ENCODE data around the gene EIF4E3. TPM values are rescaled to one million over a fixed set of nuclear protein-coding genes. Genes with fewer than 3 reads are reported as not detected.

Gene EIF4E3
- polyA plus RNA-seq, 2 of the 4 experiments (the other 2 are of a cell fraction), result 2.3 to 5.5 TPM

DNA sequence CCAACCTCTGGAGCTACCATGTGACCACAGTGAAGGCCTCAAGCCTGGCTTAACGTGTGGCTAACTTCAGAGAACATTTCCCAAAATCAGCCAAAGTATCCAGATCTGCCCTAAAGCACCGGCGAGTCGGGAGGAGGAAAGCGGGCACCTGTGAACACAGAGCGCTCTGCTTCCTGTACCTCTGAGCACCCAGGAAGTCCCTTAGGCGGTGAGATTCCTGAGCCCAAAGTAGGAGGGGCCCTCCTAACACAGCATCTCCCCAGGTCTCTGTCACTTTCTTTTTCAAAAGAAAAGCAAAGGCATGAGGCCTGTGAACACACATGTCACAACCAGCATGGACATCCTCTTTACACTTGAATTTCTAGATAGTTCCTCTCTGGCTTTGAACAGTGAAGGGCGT, 944 bp upstream of the EIF4E3 start:
- no peak for DNase-seq (ENCODE audit: low read depth in 1 of 2, low spot score in 1 of 2)
- ChIA-PET CTCF (interaction anchor here (2.2 kb wide), 1 partner anchor 15 kb away, joined by 8 read pairs; no protein-coding TSS in a partner anchor), POLR2A (no interaction called here)
- FAIRE-seq, result no peak
- no peak for TF ChIP-seq RFX5 (IDR thresholded peaks at IDR 0.05)
- TF ChIP-seq SREBF2 (IDR thresholded peaks at IDR 0.05), result no peak
- no peak for TF ChIP-seq HDAC2 (IDR thresholded peaks at IDR 0.05)
- TF ChIP-seq MAX (IDR thresholded peaks at IDR 0.05), result no peak
- TF ChIP-seq TFCP2L1 (CRISPR knock-in tag; IDR thresholded peaks at IDR 0.05), result no peak
- TF ChIP-seq FOXS1 (CRISPR knock-in tag; IDR thresholded peaks at IDR 0.05), result no peak
- no peak for TF ChIP-seq RNF2 (IDR thresholded peaks at IDR 0.05; ENCODE audit: borderline replicate concordance, low read depth)
- no peak for TF ChIP-seq HOXB5 (CRISPR knock-in tag; IDR thresholded peaks at IDR 0.05)
- TF ChIP-seq MYC (IDR thresholded peaks at IDR 0.05; ENCODE audit: borderline replicate concordance, low read length), result no peak
- TF ChIP-seq, protein P1, sequence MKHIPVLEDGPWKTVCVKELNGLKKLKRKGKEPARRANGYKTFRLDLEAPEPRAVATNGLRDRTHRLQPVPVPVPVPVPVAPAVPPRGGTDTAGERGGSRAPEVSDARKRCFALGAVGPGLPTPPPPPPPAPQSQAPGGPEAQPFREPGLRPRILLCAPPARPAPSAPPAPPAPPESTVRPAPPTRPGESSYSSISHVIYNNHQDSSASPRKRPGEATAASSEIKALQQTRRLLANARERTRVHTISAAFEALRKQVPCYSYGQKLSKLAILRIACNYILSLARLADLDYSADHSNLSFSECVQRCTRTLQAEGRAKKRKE (CRISPR knock-in tag; IDR thresholded peaks at IDR 0.05; ENCODE audit: low read depth), result no peak
- no peak for TF ChIP-seq EHF (CRISPR knock-in tag; IDR thresholded peaks at IDR 0.05)
- TF ChIP-seq SMC3 (IDR thresholded peaks at IDR 0.05), result no peak
- no peak for TF ChIP-seq POLR2AphosphoS2 (conservative IDR thresholded peaks at IDR 0.05; ENCODE audit: low read length)
- TF ChIP-seq KDM1A (IDR thresholded peaks at IDR 0.05; ENCODE audit: low read depth), result no peak
- Histone ChIP-seq H3K27ac (no peak overlapping the region), H3K4me1 (peaks cover 7% of the 10 kb centered on the region), H3K4me3 (no peak overlapping the region), H3K9me3 (no peaks in the 10 kb centered on the region), H3K4me2 (no peak overlapping the region)
- no peak for ATAC-seq
- 89% methylated on average over 8 of the region's 8 CpGs for WGBS (ENCODE audit: missing lambda C conversion rate)

GRCh38 chr3:71724584-71725270, 475 bp downstream of the EIF4E3 start:
- WGBS (ENCODE audit: missing lambda C conversion rate), result 3% methylated on average over 22 of the region's 73 CpGs
- TF ChIP-seq KDM5A (IDR thresholded peaks at IDR 0.05) (no peak), JUN (IDR thresholded peaks at IDR 0.05) (0 out of 5 replicates have a peak, but pooled peaks of 1 of the 2 experiments have one; percentile 19)
- FAIRE-seq (no peak), ATAC-seq (peak; percentile 78 to 81), DNase-seq (ENCODE audit: low read depth in 1 of 2, low spot score in 1 of 2) (peak; percentile 9 to 44)
- Histone ChIP-seq H3K27ac (peak overlapping the region; percentile 82 to 90), H3K4me1 (peaks cover 7% of the 10 kb centered on the region), H3K9me3 (no peaks in the 10 kb centered on the region), H3K4me3 (peak overlapping the region; percentile 83), H3K4me2 (peak overlapping the region; percentile 96)
- ChIA-PET CTCF (interaction anchor here (0.8 to 3.6 kb wide), 3 partner anchors 13 to 35 kb away, joined by 3 to 17 read pairs (median 3); no protein-coding TSS in a partner anchor), POLR2A (no interaction called here)

DNA sequence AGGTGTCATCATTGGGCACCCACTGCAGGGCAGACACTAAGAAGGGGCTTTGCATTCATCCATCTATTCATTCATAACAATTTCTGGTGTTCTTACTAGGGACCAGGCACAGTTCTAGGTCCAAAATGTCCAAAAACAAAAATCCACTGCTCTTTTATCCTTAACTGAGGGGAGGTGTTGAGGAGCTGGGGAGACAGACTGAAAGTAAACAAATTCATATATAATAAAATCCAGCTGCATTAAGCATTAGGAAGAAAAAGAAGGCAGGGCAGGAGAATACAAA, 1.1 kb downstream of the EIF4E3 start:
- no peak for DNase-seq (ENCODE audit: low read depth in 1 of 2, low spot score in 1 of 2)
- TF ChIP-seq CBX8 (IDR thresholded peaks at IDR 0.05), result 0 out of 2 replicates have a peak, but pooled peaks have one; percentile 61
- 0 out of 2 replicates have a peak, but pooled peaks have one; percentile 13 for TF ChIP-seq RNF2 (IDR thresholded peaks at IDR 0.05; ENCODE audit: borderline replicate concordance, low read depth)
- TF ChIP-seq ESRRA (IDR thresholded peaks at IDR 0.05; ENCODE audit: borderline replicate concordance, low read length), result no peak
- Histone ChIP-seq H3K4me3 (peak overlapping the region; percentile 83), H3K27ac (no peak overlapping the region), H3K4me1 (peaks cover 7% of the 10 kb centered on the region), H3K9me3 (no peaks in the 10 kb centered on the region), H3K4me2 (peak overlapping the region; percentile 96)
- ATAC-seq, result no peak
- CTCF ChIA-PET, result interaction anchor here (0.8 to 3.6 kb wide), 3 partner anchors 13 to 35 kb away, joined by 3 to 17 read pairs (median 3); no protein-coding TSS in a partner anchor
- no peak for FAIRE-seq
- POLR2A ChIA-PET, result no interaction called here

DNA sequence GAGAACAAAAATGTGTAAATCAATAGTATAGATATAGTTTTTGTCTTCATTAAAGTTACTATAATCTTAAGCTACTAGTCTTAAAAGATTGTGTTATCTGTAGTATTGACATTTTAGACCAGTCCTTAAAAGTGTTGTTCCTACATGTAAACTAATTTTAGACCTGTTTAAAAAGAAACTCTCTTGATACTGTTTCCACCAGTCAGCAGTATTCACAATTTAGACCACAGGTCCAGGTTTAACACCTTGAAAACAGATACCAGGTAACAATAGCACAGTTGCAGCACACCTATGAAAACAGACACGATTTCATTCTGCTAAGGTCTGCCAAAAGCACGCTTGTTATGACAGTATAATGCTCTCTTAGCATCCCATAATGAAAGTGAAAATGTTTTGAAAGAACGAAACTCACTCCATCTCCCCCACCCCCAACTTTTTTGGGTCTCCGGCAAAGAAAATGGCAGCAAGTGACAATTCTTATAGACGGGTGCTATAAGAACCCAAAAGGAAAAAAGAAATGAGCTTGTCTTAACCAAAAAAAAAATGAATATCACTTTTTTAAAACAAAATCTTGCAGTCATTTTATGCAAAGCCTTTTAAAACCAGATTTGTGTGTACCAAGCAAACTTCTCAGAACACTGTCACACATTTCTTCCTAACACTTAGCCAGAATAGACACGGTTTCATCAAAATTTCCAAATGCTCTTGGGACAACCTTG, 1.6 kb downstream of the EIF4E3 start:
- Histone ChIP-seq H3K9me3 (no peaks in the 10 kb centered on the region), H3K4me2 (peak overlapping the region; percentile 96), H3K27ac (no peak overlapping the region), H3K4me1 (peaks cover 7% of the 10 kb centered on the region), H3K4me3 (peak overlapping the region; percentile 83; the same call in 2 of the 3 replicates)
- ChIA-PET CTCF (interaction anchor here (1.1 to 3.6 kb wide), 2 partner anchors 12 to 15 kb away, joined by 3 to 17 read pairs; no protein-coding TSS in a partner anchor), POLR2A (no interaction called here)
- WGBS (ENCODE audit: missing lambda C conversion rate), result 86% methylated on average over 6 of the region's 6 CpGs
- FAIRE-seq (no peak), ATAC-seq (no peak), DNase-seq (ENCODE audit: low read depth in 1 of 2, low spot score in 1 of 2) (no peak)
- no peak for TF ChIP-seq HOXA7 (CRISPR knock-in tag; IDR thresholded peaks at IDR 0.05)
- TF ChIP-seq MAFK (IDR thresholded peaks at IDR 0.05; ENCODE audit: partially characterized antibody), result peak; percentile 53
- no peak for TF ChIP-seq NPAS2 (CRISPR knock-in tag; IDR thresholded peaks at IDR 0.05; ENCODE audit: borderline replicate concordance)
- TF ChIP-seq REST (IDR thresholded peaks at IDR 0.05), result no peak
- TF ChIP-seq CBX8 (IDR thresholded peaks at IDR 0.05), result peak; percentile 75
- no peak for TF ChIP-seq RFX5 (IDR thresholded peaks at IDR 0.05)
- TF ChIP-seq BHLHE40 (IDR thresholded peaks at IDR 0.05; ENCODE audit: low read depth, low read length), result no peak
- TF ChIP-seq EP300 (IDR thresholded peaks at IDR 0.05), result no peak

All from A549 (cell line).